ENCODE results near the gene FAXDC2. TPM values are rescaled to one million over a fixed set of nuclear protein-coding genes. Genes with fewer than 3 reads are reported as not detected.
A peak's percentile ranks its signal among the peaks of the same experiment; 100 is the strongest.

The FAXDC2 gene
- total RNA-seq, 4 donors from 2014 or later, result 25.8 to 126 (median 29.1) TPM

GRCh38 chr5:154860765-154861164 is 10.4 kb upstream of the FAXDC2 start:
- Histone ChIP-seq H3K36me3 (no peaks in the 10 kb centered on the region), H3K4me3 (peak overlapping the region in 1 of 2 donors; percentile 13), H3K27me3 (no peaks in the 10 kb centered on the region), H3K9me3 (no peaks in the 10 kb centered on the region), H3K27ac (peak overlapping the region in 1 of 2 donors; percentile 98), H3K4me1 (peaks cover 4 to 5% of the 10 kb centered on the region in 2 donors)
- no peak for TF ChIP-seq POLR2A (IDR thresholded peaks at IDR 0.05)
- TF ChIP-seq, protein P1, sequence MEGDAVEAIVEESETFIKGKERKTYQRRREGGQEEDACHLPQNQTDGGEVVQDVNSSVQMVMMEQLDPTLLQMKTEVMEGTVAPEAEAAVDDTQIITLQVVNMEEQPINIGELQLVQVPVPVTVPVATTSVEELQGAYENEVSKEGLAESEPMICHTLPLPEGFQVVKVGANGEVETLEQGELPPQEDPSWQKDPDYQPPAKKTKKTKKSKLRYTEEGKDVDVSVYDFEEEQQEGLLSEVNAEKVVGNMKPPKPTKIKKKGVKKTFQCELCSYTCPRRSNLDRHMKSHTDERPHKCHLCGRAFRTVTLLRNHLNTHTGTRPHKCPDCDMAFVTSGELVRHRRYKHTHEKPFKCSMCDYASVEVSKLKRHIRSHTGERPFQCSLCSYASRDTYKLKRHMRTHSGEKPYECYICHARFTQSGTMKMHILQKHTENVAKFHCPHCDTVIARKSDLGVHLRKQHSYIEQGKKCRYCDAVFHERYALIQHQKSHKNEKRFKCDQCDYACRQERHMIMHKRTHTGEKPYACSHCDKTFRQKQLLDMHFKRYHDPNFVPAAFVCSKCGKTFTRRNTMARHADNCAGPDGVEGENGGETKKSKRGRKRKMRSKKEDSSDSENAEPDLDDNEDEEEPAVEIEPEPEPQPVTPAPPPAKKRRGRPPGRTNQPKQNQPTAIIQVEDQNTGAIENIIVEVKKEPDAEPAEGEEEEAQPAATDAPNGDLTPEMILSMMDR (IDR thresholded peaks at IDR 0.05), result no peak
- no peak for DNase-seq
- intact Hi-C loops (cut with DNase I; ENCODE audit: low total_unique reads), result no loop called here

- DNase-seq, result no peak
- H3K27ac ChIP-seq, result peak overlapping the region; percentile 98
These were observed 9.7 kb upstream of the FAXDC2 start for GRCh38 chr5:154860123-154860522.

GRCh38 chr5:154858972-154859871 is 8.8 kb upstream of the FAXDC2 start:
- DNase-seq, result no peak
- Histone ChIP-seq H3K9me3 (no peaks in the 10 kb centered on the region), H3K4me3 (peak overlapping the region; percentile 82 to 90), H3K27me3 (no peaks in the 10 kb centered on the region), H3K36me3 (no peaks in the 10 kb centered on the region), H3K4me1 (peaks cover 4 to 5% of the 10 kb centered on the region in 2 donors), H3K27ac (peak overlapping the region; percentile 98)
- intact Hi-C loops (cut with DNase I; ENCODE audit: low total_unique reads), result loop anchor here (5.0 kb wide), 1 partner anchor 102 kb away; the partner anchor contains the start of gene LARP1
- TF ChIP-seq, protein P1 (IDR thresholded peaks at IDR 0.05), result no peak
- TF ChIP-seq POLR2A (IDR thresholded peaks at IDR 0.05), result no peak

More at GRCh38 chr5:154860123-154860522, 9.7 kb upstream of the FAXDC2 start:
- TF ChIP-seq POLR2A (IDR thresholded peaks at IDR 0.05), result no peak
- TF ChIP-seq, protein P1 (IDR thresholded peaks at IDR 0.05), result no peak
- intact Hi-C loops (cut with DNase I; ENCODE audit: low total_unique reads), result no loop called here
- H3K9me3 ChIP-seq, result no peaks in the 10 kb centered on the region
- peak overlapping the region in 1 of 2 donors; percentile 90 for H3K4me3 ChIP-seq
- peaks cover 4 to 5% of the 10 kb centered on the region in 2 donors for H3K4me1 ChIP-seq
- no peaks in the 10 kb centered on the region for H3K27me3 ChIP-seq
- no peaks in the 10 kb centered on the region for H3K36me3 ChIP-seq

DNA sequence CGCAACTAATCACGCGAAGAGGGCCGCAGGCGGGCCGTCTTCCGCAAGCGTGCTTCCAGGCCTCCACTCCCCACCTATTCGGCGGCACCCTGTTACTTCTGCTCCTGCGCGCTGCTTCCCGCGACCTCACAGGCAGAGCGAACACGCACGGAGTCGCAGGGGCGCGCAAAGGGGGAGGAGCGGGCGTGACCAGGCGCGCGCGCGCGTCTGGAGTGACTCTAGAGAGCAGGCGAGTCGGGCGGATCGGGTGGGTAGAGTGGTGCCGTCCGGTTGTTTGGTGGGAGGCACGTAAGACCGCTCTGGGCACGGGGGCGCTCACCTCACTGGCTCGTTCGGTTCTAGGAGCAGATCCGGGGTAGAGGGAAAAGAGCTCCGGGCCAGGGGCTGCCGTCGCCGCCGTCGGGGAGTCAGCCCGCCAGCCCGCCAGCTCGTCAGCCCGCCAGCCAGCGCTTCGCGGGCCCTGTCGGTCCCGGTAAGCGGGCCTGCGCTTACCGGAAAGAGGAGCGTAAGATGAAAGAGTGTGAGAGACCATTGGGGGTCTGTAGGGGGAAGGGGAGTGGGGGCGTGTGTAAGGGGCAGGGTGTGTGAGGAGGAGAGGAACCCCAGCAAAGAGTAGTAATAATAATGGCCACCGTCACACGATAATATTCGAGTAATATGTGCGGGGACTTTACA is 8.0 kb upstream of the FAXDC2 start, which contains the start of gene CNOT8:
Gene CNOT8 (plus strand): TSS at position 331 of the 675 bp plus-strand sequence. CDS start 4,652 bp downstream, outside the sequence.
- H3K9me3 ChIP-seq, result no peaks in the 10 kb centered on the region
- peaks cover 4 to 5% of the 10 kb centered on the region in 2 donors for H3K4me1 ChIP-seq
- H3K27ac ChIP-seq, result peak within 1 kb of the TSS; percentile 98
- peak within 1 kb of the TSS; percentile 82 to 90 for H3K4me3 ChIP-seq
- peak; percentile 89 to 91 for TF ChIP-seq POLR2A (IDR thresholded peaks at IDR 0.05)
- TF ChIP-seq, protein P1 (IDR thresholded peaks at IDR 0.05), result peak in 2 of 4 experiments; percentile 12 to 17
- H3K27me3 ChIP-seq, result no peaks in the 10 kb centered on the region
- intact Hi-C loops (cut with DNase I; ENCODE audit: low total_unique reads), result loop anchor here (5.0 kb wide), 1 partner anchor 101 kb away; the partner anchor contains the start of gene LARP1
- no peaks in the 10 kb centered on the region for H3K36me3 ChIP-seq
- DNase-seq, result peak; percentile 98

All from uterus (tissue), 4 donors.